B cell (primary cell): ENCODE measurements around the gene GRHL3. TPM values are rescaled to one million over a fixed set of nuclear protein-coding genes. Genes with fewer than 3 reads are reported as not detected.

Experiments used
- ATAC-seq: fragments of 200-7000 bp; cut with Tn5 transposase; one replicate; pipeline ENCODE4 v1.10.0; 2021; ENCODE audit warnings: low read depth, mild to moderate bottlenecking, moderate number of reproducible peaks, moderate library complexity
- CTCF ChIA-PET: fragments of 350-600 bp; sonication (Branson Sonifier 250); formaldehyde crosslinking; loops from one replicate; lab custom pipeline; 2021; ENCODE audit warnings: antibody characterized with exemption, inconsistent platforms; lab: Charles Lee
- POLR2A ChIA-PET: fragments of 350-600 bp; sonication (Branson Sonifier 250); formaldehyde crosslinking; loops from one replicate; lab custom pipeline; 2021; ENCODE audit warnings: antibody characterized with exemption; lab: Charles Lee
- DNase-seq: peaks from one replicate; pipeline ENCODE4 v3.0.0; 2013
- H2AFZ ChIP-seq: 2 replicates; pipeline ENCODE4 v1.6.1; 2012; ENCODE audit warnings: mild to moderate bottlenecking, low read depth, low read length; ENCODE audit not compliant: insufficient read depth, poor library complexity, severe bottlenecking
- H3K27ac ChIP-seq, 2 donors: 1 replicate in 1 of 2; 2 replicates in 1 of 2; pipeline ENCODE4 v1.5.1; 2012 to 2013; ENCODE audit warnings: low read length in 2 of 2, mild to moderate bottlenecking in 2 of 2, moderate library complexity in 1 of 2
- H3K27me3 ChIP-seq, 4 experiments: fragments of 200-600 bp in 1 of 4; sonication (generic) in 1 of 4; replicated peaks in 1 of 4; 1 replicate in 2 of 4; 2 replicates in 2 of 4; pipeline versions ENCODE4 v1.6.1 to v1.7.0; 2013 to 2016; ENCODE audit warnings: low read length in 3 of 4, mild to moderate bottlenecking in 2 of 4, mixed read lengths in 1 of 4, moderate library complexity in 1 of 4; ENCODE audit not compliant: insufficient read depth in 4 of 4, control insufficient read depth in 3 of 4; ENCODE audit errors: control extremely low read depth in 1 of 4
- H3K36me3 ChIP-seq, 2 experiments: replicated peaks in 1 of 2; 1 replicate in 1 of 2; 2 replicates in 1 of 2; pipeline versions ENCODE4 v1.6.1 to v1.7.1; 2013; ENCODE audit warnings: low read length in 1 of 2; ENCODE audit not compliant: insufficient read depth in 2 of 2, control insufficient read depth in 1 of 2; ENCODE audit errors: control extremely low read depth in 1 of 2, extremely low read depth in 1 of 2
- H3K4me1 ChIP-seq, 2 donors: fragments of 200-600 bp in 1 of 2; sonication (generic) in 1 of 2; 1 replicate in 1 of 2; 2 replicates in 1 of 2; pipeline versions ENCODE4 v1.5.1 to v1.6.1; 2013 to 2017; ENCODE audit warnings: low read length in 2 of 2; ENCODE audit not compliant: control insufficient read depth in 2 of 2, insufficient read depth in 2 of 2
- H3K4me2 ChIP-seq: replicated peaks from 2 replicates; pipeline ENCODE3; 2012; ENCODE audit warnings: mild to moderate bottlenecking, low read depth, low read length; ENCODE audit not compliant: poor library complexity, severe bottlenecking
- H3K4me3 ChIP-seq, 5 experiments: fragments of 200-600 bp in 1 of 5; sonication (generic) in 1 of 5; 1 replicate in 3 of 5; 2 replicates in 2 of 5; pipeline versions ENCODE4 v1.5.1 to v1.7.0; 2011 to 2016; ENCODE audit warnings: low read length in 4 of 5, mild to moderate bottlenecking in 4 of 5, low read depth in 2 of 5, control low read depth in 1 of 5, moderate library complexity in 1 of 5; ENCODE audit not compliant: insufficient read depth in 1 of 5; ENCODE audit errors: control extremely low read depth in 1 of 5, extremely low read depth in 1 of 5
- H3K79me2 ChIP-seq: fragments of 200-600 bp; sonication (generic); one replicate; pipeline ENCODE4 v1.6.0; 2016; ENCODE audit warnings: low read length; ENCODE audit not compliant: control insufficient read depth, insufficient read depth
- H3K9ac ChIP-seq: fragments of 200-600 bp; sonication (generic); 2 replicates; pipeline ENCODE4 v1.6.1; 2017; ENCODE audit warnings: mild to moderate bottlenecking, low read length, moderate library complexity
- H3K9me3 ChIP-seq, 3 donors: one replicate each; pipeline versions ENCODE4 v1.6.1 to v1.7.1; 2013; ENCODE audit warnings: low read length in 2 of 3; ENCODE audit not compliant: control insufficient read depth in 2 of 3, insufficient read depth in 1 of 3; ENCODE audit errors: control extremely low read depth in 1 of 3
- H4K20me1 ChIP-seq: 2 replicates; pipeline ENCODE4 v1.6.0; 2012; ENCODE audit warnings: mild to moderate bottlenecking, low read length; ENCODE audit not compliant: insufficient read depth, control insufficient read depth, poor library complexity, severe bottlenecking
- H3K27ac Mint-ChIP-seq: one replicate; pipeline ENCODE4 v1.8.0; 2021; ENCODE audit warnings: mixed read lengths
- H3K27me3 Mint-ChIP-seq: one replicate; pipeline ENCODE4 v1.8.0; 2021; ENCODE audit warnings: mixed read lengths
- H3K4me1 Mint-ChIP-seq: one replicate; pipeline ENCODE4 v1.8.0; 2021; ENCODE audit warnings: mixed read lengths
- H3K4me3 Mint-ChIP-seq: one replicate; pipeline ENCODE4 v1.8.0; 2021; ENCODE audit warnings: mixed read lengths
- H3K9me3 Mint-ChIP-seq: one replicate; pipeline ENCODE4 v1.8.0; 2022; ENCODE audit warnings: mixed read lengths; ENCODE audit not compliant: insufficient read depth
- EZH2 ChIP-seq: IDR thresholded peaks from 2 replicates; pipeline ENCODE4 v1.6.1; 2012; ENCODE audit warnings: borderline replicate concordance, low read depth, mild to moderate bottlenecking, moderate library complexity, low read length; ENCODE audit not compliant: insufficient read depth, poor library complexity, severe bottlenecking
- WGBS: methylation state at CpG from one replicate; pipeline ENCODE4 v1.1.5; 2013; ENCODE audit warnings: missing lambda C conversion rate; ENCODE audit not compliant: insufficient coverage; 5-methylcytosine and 5-hydroxymethylcytosine counted together
- intact Hi-C: fragments of 100-400 bp; cut with micrococcal nuclease; formaldehyde crosslinking; loops from one replicate; pipeline ENCODE4 v1.10.0; 2022
- polyA plus RNA-seq: library from polyadenylated mRNA; depleted of rRNA; stranded (reverse); fragments of >200 nt; gene quantifications from 2 replicates; pipeline ENCODE4 v1.2.3, GENCODE V29; 2012
- total RNA-seq, 2 donors: library from RNA; stranded (reverse); fragments of 120-200 nt in 1 of 2; gene quantifications; 1 replicate in 1 of 2; 2 replicates in 1 of 2; pipeline versions ENCODE4 v1.2.3 to v1.2.4, GENCODE V29; 2013 to 2022
- TF ChIP-seq, protein P1 (sequence below): fragments of 200-600 bp; IDR thresholded peaks from one replicate; pipeline ENCODE4 v1.8.0; 2022; ENCODE audit warnings: antibody characterized with exemption, mild to moderate bottlenecking

Gene GRHL3
- total and polyA plus RNA-seq, 2 donors (not counting 1 experiment from before 2014, with no cell fraction given) = not detected

DNA sequence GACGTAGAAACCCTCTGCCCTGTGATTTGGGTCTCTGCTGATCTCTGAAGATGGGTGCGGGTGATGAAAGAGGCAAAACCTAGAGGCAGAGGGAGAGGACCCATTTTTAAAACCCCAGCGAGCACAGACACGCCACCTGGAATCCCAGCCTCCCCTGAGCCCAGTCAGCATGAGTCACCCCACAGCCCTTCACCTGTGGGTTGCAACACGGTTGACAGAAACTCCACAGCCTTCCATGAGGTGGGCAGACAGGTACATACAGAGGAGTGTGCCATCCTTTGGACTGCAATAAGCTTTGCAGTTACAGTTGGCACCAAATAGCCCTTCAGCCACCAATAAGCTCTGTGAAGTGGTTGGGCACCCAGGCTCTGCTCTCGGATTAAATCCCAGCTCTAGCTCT lies 2.1 kb upstream of the GRHL3 start:
- Histone ChIP-seq H3K27ac (no peak overlapping the region), H2AFZ (no peak overlapping the region), H3K9me3 (peaks cover 0 to 4% (median 0%) of the 10 kb centered on the region in 3 donors), H3K4me1 (peaks cover 24 to 28% of the 10 kb centered on the region in 2 donors), H4K20me1 (no peaks in the 10 kb centered on the region), H3K36me3 (no peaks in the 10 kb centered on the region), H3K79me2 (no peaks in the 10 kb centered on the region), H3K27me3 (peaks cover 0 to 60% (median 36%) of the 10 kb centered on the region in 4 experiments), H3K4me3 (no peak overlapping the region), H3K9ac (no peak overlapping the region), H3K4me2 (no peak overlapping the region)
- ATAC-seq = no peak
- TF ChIP-seq, protein P1, sequence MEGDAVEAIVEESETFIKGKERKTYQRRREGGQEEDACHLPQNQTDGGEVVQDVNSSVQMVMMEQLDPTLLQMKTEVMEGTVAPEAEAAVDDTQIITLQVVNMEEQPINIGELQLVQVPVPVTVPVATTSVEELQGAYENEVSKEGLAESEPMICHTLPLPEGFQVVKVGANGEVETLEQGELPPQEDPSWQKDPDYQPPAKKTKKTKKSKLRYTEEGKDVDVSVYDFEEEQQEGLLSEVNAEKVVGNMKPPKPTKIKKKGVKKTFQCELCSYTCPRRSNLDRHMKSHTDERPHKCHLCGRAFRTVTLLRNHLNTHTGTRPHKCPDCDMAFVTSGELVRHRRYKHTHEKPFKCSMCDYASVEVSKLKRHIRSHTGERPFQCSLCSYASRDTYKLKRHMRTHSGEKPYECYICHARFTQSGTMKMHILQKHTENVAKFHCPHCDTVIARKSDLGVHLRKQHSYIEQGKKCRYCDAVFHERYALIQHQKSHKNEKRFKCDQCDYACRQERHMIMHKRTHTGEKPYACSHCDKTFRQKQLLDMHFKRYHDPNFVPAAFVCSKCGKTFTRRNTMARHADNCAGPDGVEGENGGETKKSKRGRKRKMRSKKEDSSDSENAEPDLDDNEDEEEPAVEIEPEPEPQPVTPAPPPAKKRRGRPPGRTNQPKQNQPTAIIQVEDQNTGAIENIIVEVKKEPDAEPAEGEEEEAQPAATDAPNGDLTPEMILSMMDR = no peak
- TF ChIP-seq EZH2 = no peak
- ChIA-PET CTCF (interaction anchor here (1.5 kb wide), 1 partner anchor 74 kb away, joined by 3 read pairs; no protein-coding TSS in a partner anchor), POLR2A (no interaction called here)
- no peak overlapping the region for H3K27ac Mint-ChIP-seq
- peaks cover 49% of the 10 kb centered on the region for H3K27me3 Mint-ChIP-seq
- no peak overlapping the region for H3K4me3 Mint-ChIP-seq
- WGBS = 65% methylated on average over 3 of the region's 6 CpGs
- intact Hi-C loops = no loop called here
- no peaks in the 10 kb centered on the region for H3K9me3 Mint-ChIP-seq
- H3K4me1 Mint-ChIP-seq = peaks cover 31% of the 10 kb centered on the region
- DNase-seq = no peak

DNA sequence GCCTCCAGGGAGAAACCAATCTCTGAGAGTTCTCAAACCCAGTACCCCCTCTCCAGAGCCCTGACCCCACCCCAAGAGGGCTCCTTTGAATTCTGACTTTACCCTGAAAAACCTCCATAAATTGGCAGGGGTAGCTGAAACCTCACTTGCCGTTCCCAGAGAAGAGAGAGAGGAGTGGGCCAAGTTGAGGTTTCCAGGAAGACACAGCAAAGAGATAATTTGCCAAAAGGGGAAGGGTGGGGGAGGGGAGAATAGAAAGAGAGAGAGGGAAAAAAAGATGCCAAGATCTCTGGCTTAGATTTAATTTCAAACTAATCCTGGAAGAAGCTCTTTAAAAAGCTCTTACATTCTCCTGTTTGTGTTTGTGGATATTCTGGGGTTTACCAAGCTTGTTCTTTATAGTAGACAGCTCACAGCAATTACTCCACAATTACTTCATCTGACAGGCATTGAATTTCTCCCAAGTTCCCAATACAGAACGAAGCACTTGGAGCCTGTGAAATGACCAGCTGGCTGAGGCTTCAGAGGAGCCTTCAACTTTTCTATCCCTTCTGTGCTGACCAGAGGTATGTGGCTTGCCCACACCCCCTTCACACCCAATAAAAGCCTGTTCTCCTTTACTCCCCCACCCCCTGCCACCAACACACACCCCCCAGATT lies 1.1 kb upstream of the GRHL3 start:
- Histone ChIP-seq H3K27ac (no peak overlapping the region), H3K79me2 (no peaks in the 10 kb centered on the region), H3K9me3 (peaks cover 0 to 4% (median 0%) of the 10 kb centered on the region in 3 donors), H3K9ac (no peak overlapping the region), H4K20me1 (no peaks in the 10 kb centered on the region), H3K36me3 (no peaks in the 10 kb centered on the region), H2AFZ (no peak overlapping the region), H3K27me3 (peaks cover 0 to 68% (median 40%) of the 10 kb centered on the region in 4 experiments), H3K4me3 (no peak overlapping the region), H3K4me1 (peaks cover 32 to 37% of the 10 kb centered on the region in 2 donors), H3K4me2 (peak overlapping the region; percentile 63)
- 63% methylated on average over 2 of the region's 2 CpGs for WGBS
- peaks cover 57% of the 10 kb centered on the region for H3K27me3 Mint-ChIP-seq
- ATAC-seq = no peak
- DNase-seq = no peak
- no peak overlapping the region for H3K27ac Mint-ChIP-seq
- CTCF ChIA-PET = interaction anchor here (1.5 kb wide), 1 partner anchor 73 kb away, joined by 3 read pairs; no protein-coding TSS in a partner anchor
- POLR2A ChIA-PET = no interaction called here
- TF ChIP-seq, protein P1 = no peak
- TF ChIP-seq EZH2 = no peak
- intact Hi-C loops = no loop called here
- no peaks in the 10 kb centered on the region for H3K9me3 Mint-ChIP-seq
- no peak overlapping the region for H3K4me3 Mint-ChIP-seq
- peaks cover 41% of the 10 kb centered on the region for H3K4me1 Mint-ChIP-seq
